TTC549 (cell line): ENCODE results near the gene GALR3.
"Not testable (repeated sequence)": the region's sequence is repeated elsewhere in the genome, so short reads cannot be mapped to it uniquely, and the experiment has no call there.

Experiments
- FAIRE-seq: peaks from 2 replicates; lab custom pipeline; 2012; peaks lifted over from hg19 to GRCh38; lab: Jason Lieb, UNC

The GALR3 gene

DNA sequence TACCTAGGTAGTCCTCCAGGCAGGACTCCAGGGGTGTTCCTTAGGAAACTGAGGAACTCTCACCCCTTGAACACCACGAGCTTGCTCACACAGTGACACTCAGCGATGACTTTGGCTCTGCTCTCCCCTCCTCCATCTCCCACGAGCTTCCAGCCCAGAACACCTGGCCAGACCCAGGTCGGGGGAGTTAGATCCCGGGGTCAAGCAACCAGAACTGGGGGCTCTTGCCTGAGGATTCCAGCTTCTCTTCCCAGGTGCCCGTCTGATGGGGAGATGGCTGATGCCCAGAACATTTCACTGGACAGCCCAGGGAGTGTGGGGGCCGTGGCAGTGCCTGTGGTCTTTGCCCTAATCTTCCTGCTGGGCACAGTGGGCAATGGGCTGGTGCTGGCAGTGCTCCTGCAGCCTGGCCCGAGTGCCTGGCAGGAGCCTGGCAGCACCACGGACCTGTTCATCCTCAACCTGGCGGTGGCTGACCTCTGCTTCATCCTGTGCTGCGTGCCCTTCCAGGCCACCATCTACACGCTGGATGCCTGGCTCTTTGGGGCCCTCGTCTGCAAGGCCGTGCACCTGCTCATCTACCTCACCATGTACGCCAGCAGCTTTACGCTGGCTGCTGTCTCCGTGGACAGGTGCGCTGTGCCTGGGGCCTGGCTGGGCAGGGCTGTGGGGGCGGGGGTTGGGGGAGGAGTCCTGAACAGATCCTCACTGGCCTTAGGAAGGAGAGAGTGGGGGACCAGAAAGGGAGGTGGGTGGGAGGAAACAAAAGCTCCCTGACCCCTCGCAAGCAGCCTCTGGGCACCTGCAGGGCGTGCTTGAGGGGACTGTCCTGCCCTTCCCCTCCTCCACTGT lies at the start of gene GALR3:
TSS of gene GALR3 (plus strand) at position 249 of the 852 bp plus-strand sequence. CDS start at position 274, 25 bp downstream.
- FAIRE-seq = no peak

- no peak for FAIRE-seq
These were observed 48.5 kb upstream of the GALR3 start for GRCh38 chr22:37774728-37775127.

DNA sequence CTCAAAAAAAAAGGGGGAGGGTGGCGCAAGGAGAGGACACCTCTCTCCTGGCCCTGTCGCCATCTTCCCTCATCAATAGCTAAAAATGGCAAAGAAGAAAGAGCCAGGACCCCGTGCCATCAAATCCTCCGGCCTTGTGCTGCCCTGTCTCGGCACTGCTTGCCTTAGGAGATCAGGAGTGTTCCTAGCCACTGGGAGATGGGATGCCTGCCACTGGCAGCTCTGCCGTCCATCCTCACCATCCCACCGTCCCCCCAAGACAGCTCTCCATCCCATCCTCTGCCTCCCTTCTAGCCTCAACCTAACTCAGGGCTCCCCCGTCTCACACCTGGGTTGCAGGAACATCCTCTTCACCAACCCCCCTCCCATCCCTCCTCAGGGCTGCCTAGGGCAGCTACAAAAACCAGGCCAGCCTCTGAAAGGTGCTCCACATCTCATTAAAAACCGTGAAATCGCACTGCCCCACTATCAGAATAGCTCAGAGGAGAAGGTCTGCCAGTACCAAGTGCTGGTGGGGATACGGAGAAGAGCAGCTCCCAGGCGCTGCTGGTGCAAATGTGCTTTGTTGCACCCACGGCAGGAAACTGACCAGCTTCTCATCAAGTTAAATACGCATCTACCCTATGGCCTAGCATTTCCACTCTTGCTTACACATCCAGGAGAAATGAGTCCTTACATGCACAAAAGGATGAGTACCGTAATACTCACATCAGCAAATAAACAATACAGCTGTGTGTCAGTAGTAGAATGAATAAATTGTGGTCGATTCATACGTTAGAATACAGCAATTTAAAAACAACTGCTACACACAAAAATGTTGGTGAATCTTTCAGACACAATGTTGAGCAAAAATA lies 47.2 kb upstream of the GALR3 start:
- no peak for FAIRE-seq

DNA sequence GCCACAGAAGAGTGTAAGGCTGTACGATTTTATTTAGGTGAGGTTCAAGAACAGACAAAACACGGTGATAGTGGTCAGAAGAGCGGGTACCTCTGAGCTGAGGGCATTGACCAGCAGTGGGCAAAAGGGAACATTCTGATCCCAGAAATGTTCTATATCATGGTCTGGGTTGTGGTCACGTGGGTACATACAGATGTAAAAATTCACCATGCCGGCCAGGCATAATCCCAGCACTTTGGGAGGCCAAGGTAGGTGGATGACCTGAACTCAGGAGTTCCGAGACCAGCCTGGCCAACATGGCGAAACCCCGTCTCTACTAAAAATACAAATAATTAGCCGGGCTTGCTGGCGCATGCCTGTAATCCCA lies 46.6 kb upstream of the GALR3 start:
- no peak for FAIRE-seq

- no peak for FAIRE-seq
These were observed 46.0 kb upstream of the GALR3 start for GRCh38 chr22:37777122-37777687.

GRCh38 chr22:37778370-37779009 lies 44.7 kb upstream of the GALR3 start:
- no peak for FAIRE-seq

DNA sequence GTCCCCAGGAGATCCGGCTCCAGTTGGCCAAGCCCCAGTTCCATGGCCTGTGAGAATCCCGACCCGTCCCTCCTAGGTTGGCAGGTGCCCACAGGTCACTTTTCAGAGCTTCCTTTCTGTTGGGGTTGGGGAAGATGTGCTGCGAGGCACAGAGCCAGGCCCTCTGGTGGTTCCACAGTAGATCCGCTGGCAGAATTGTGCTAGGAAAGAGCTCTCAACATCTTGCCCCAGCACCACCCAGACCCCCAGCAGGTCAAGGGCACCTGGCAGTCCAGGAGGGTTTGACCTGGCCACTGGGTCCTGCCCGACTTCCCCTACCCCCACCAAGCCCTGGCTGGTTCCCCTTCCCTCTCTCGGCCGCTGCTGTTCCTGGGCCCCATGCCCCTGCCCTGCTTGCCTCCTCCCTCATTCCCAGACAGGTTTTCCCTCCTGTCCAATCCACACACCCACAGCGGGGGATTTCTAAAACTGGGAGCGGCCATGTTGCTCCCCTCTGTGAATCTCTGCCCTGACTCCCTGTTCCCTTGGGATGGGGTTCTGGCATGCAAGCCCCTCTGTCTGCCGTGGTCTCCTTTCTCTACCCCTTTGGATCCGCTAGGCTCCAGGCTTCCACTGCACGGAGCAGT lies 41.6 kb upstream of the GALR3 start:
- no peak for FAIRE-seq

DNA sequence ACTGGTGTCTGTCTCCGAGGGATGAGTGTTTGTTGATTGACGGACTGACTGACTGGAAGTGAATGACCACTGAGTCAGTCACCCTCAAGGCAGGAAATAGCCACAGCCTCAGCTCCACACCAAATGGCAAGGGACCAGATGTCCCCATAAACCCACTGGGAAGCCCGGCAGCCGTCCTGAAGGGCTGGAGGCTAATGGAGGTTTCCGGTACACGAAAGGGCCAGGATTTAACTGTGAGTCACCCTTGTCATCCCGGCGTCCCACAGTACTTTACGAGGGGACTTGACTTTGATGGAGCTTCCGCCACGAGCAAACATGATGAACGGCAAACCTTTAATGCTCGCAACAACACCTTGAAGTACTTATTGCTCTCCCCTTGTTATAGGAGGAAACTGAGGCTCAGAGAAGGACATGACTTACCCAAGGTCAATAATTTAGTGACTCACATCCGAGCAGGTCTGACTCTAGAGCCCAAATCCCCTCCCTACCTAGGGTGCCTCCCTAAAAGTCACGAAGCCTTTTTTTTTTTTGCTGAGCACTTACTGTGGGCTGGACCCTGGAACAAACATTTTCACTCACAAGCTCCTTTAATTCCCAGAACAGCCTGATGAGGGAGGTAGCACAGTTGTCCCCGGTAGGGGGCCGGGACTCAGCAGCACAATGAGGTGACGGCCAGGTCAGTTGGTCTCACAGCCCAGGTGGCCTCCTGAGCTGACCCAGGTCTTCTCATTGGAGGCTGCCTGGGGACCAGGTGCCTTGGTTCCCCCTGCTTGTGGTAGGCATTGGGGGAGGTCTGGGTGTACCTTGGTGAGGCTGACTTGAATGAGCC lies 40.6 kb upstream of the GALR3 start:
- FAIRE-seq = no peak

DNA sequence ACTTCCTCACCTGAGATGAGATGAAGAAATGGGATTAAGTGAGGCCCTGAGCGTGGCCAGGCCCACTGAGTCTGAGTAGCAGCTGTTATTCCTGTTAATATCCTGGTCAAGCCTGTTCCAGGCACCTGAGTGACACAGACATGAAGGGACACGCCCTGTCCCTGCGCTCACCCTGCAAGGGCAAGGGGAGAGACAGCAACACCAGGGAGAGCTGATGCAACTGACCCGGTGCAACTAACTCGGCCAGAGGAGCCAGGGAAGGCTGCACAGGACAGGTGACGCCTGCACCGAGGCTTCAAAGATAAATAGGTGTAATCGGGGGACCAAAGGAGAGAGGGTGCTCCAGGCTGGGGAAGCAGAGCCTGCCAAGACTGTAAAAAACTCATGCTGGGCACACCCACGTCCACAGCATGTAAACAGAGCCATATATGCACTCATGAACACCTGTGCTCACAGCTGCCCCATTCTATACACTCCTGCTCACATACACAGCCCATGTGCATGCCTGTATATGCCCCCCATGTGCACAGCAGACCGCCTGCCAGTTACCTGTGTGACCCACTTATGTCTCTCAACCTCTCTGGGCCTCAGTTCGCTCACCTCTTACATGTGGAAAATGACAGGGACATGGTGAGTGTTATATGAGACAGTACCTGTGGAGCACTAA lies 38.2 kb upstream of the GALR3 start:
- no peak for FAIRE-seq

GRCh38 chr22:37790234-37790633 lies 32.9 kb upstream of the GALR3 start:
- FAIRE-seq = no peak

DNA sequence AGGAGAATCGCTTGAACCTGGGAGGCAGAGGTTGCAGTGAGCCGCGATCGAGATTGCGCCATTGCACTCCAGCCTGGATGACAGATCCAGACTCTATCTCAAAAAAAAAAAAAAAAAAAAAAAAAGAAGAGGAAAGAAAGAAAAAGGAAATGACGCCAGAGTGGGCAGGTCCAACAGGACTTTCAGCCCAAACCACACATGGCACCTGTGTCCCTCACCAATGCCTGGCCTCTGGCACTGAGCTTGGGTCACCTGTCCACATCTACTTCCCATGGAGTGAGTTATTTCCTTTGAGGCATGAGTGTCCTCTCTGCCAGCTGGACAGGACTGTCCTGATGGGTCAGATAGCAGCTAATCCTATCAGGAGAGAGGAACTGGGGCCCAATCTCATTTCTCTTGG lies 30.7 kb upstream of the GALR3 start:
- FAIRE-seq = no peak

DNA sequence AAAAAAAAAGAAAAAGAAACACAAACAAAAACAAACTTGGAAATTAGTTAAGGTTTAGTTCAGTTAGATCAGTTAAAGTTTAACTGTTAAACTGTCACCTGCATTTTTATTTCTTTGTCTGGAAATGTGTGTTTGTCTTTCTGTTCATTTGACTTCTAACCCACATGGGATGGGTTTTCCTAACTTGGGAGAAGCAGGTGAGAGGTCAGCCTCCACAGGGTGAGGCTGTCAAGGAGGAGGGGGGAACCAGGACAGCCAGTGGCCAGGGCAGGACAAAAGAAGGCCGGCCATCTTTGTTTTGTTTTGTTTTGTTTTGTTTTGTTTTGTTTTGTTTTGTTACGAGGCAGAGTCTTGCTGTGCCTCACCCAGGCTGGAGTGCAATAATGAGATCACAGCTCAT lies 28.8 kb upstream of the GALR3 start:
- no peak for FAIRE-seq

DNA sequence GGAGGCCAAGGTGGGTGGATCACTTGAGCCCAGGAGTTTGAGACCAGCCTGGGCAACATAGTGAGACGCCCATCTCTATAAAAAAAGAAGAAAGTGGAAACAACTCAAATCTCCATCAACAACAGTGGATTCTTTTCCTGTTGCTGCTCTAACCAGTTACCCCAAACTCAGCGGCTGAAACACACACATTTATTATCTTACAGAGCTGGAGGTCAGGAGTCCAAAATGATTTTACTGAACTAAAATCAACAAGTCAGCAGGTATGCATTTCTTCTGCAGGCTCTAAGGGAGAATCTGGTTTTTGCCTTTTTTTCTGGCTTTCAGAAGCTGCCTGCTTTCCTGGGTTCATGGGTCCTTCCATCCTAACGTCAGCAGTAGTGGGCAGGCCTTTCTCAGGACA lies 27.1 kb upstream of the GALR3 start:
- FAIRE-seq = no peak

DNA sequence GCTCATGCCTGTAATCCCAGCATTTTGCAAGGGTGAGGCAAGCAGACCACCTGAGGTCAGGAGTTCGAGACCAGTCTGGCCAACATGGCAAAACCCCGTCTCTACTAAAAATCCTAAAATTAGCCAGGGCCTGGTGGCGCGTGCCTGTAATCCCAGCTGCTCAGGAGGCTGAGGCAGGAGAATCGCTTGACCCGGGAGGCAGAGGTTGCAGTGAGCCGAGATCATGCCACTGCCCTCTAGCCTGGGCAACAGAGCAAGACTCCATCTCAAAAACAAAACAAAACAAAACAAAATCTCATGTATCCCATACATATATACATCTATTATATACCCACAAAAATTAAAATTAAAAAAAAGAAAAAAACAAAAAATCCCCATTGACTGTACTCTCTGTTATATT lies 25.9 kb upstream of the GALR3 start:
- FAIRE-seq = not testable (repeated sequence)

GRCh38 chr22:37797874-37798500 lies 25.2 kb upstream of the GALR3 start:
- FAIRE-seq = no peak

DNA sequence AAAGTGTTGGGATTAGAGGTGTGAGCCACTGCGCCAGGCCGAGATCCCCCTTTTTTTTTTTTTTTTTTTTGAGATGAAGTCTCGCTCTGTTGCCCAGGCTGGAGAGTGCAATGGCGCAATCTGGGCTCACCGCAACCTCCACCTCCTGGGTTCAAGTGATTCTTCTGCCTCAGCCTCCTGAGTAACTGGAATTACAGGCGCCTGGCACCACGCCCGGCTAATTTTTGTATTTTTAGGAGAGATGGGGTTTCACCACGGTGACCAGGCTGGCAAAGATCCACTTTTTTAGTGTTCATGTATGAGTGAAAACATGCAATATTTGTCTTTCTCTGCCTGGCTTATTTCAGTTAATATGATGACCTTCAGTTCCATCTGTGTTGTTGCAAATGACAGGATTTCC lies 23.2 kb upstream of the GALR3 start:
- FAIRE-seq = not testable (repeated sequence)

- FAIRE-seq = no peak
These were observed 21.3 kb upstream of the GALR3 start for GRCh38 chr22:37801946-37802309.

DNA sequence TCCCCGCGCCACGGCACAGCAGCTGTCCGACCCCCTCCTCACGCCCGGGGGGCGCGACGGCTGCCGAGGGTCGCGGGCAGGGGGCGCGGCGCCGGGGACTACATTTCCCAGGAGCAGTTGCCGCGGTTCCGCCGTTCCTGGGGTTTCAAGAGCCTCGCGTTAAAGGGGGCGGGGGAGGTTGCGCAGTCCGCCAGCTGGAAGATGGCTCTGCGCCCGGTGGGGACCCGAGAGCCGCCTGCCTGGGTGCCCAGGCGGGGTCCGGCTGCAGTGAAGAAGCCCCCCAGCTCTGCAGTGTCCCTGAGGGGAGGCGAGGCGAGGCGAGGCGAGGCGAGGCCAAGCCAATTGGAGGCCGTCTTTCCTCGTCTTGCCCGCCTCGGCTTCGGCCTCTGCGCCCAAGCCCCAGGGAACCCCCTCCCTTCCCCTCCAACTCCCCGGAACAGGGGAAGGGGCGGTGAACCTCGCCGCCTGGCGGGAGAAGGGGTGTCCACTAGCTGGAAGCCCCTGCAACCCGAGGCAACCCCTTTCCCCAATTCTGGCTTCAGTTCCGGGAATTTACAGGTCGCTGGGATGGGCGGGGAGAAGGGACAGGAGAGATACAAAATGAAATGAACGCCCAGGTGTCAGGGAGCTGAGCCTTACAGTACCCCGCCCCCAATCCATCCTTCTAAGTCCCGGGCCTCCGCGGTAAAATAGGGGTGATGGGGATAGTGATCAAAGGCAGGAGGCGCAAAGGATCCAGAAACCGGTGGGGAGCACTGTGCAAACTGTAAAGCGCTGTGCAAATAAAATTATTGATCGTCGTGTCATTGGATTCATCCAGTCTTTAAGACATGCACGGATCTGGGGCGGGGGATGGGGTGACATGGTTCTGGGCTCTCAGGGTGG lies 20.6 kb upstream of the GALR3 start:
- no peak for FAIRE-seq

GRCh38 chr22:37803195-37803638 lies 20.0 kb upstream of the GALR3 start:
- no peak for FAIRE-seq
